ENCODE data around the gene TMEM147. TPM values are rescaled to one million over a fixed set of nuclear protein-coding genes. Genes with fewer than 3 reads are reported as not detected.

Gene TMEM147
- total and polyA plus RNA-seq, 2 experiments from 2014 or later, result 129 to 214 TPM

DNA sequence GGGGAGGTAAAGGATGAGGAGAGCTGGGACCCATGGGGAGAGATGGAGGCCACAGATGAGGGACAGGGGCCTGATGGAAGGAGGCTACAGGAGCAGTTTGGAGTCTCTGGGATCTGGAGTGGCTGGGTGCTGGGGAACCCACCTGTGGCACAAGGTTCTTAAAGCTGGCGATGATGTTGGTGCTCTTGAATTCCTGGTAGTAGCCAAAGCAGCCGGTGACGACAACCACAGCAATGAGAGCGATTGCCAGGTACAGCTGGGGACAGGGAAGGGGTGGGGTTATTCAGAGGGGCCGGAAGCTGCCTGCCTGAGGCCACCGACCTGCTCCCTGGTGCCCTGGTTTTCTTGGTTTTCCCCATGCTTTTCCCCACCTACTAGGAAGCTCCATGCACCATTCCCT, 15.3 kb downstream of the TMEM147 start:
- Histone ChIP-seq H3K79me2 (ENCODE audit: insufficient read depth) (no peaks in the 10 kb centered on the region), H3K36me3 (ENCODE audit: low read depth) (no peaks in the 10 kb centered on the region), H3K9ac (no peak overlapping the region), H3K9me2 (ENCODE audit: insufficient read depth) (no peaks in the 10 kb centered on the region), H3K27ac (no peak overlapping the region), H3K27me3 (replicated peaks; ENCODE audit: insufficient read depth) (0 out of 2 replicates have a peak, but pooled peaks cover 14% of the 10 kb centered on the region), H3K4me2 (ENCODE audit: unreplicated experiment) (no peak overlapping the region), H3K4me3 (no peak overlapping the region), H3K4me1 (ENCODE audit: insufficient read depth) (no peaks in the 10 kb centered on the region), H4K20me1 (ENCODE audit: insufficient read depth) (no peaks in the 10 kb centered on the region), H3K9me3 (ENCODE audit: low read depth) (no peaks in the 10 kb centered on the region), H3F3A (ENCODE audit: insufficient read depth) (no peaks in the 10 kb centered on the region), H2AFZ (no peak overlapping the region)
- WGBS, 2 experiments (ENCODE audit: low coverage in 1 of 2, low lambda C conversion rate in 2 of 2, missing lambda C conversion rate in 2 of 2), result 59 to 65% methylated on average over 6 of the region's 6 CpGs
- in situ Hi-C loops (cut with MboI), result no loop called here
- DNase-seq, result no peak
- no peak for TF ChIP-seq EZH2phosphoT487 (IDR thresholded peaks at IDR 0.05; ENCODE audit: insufficient read depth, low read depth)
- no peak for TF ChIP-seq EZH2 (IDR thresholded peaks at IDR 0.05; ENCODE audit: insufficient read depth, poor library complexity, severe bottlenecking)

DNA sequence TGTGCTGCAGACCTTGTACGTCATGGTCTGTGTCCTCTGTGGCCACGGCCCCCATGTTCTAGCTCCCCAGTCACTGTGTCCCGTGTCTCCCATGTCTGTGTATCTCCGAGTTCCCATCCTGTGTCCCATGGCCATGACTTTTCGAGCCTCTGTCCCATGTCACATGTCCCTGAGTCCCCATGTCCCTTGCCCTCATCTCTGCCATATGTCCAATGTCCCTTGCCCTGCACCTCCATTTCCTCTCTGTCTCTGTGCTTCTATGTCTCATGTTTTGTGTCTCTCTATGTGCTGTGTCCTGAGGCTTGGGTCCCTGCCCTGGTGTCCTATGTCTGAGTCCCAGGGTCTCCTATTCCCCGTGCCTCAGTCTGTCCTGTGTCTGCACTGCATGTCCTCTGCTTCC, 16.0 kb downstream of the TMEM147 start:
- WGBS, 2 experiments (ENCODE audit: low coverage in 1 of 2, low lambda C conversion rate in 2 of 2, missing lambda C conversion rate in 2 of 2), result 33 to 42% methylated on average over 6 of the region's 6 CpGs
- no peaks in the 10 kb centered on the region for H4K20me1 ChIP-seq (ENCODE audit: insufficient read depth)
- H3K9me3 ChIP-seq (ENCODE audit: low read depth), result no peaks in the 10 kb centered on the region
- no peaks in the 10 kb centered on the region for H3K9me2 ChIP-seq (ENCODE audit: insufficient read depth)
- no peak overlapping the region for H3K9ac ChIP-seq
- H3K36me3 ChIP-seq (ENCODE audit: low read depth), result no peaks in the 10 kb centered on the region
- DNase-seq, result no peak
- in situ Hi-C loops (cut with MboI), result no loop called here
- no peak overlapping the region for H3K4me3 ChIP-seq
- H3K79me2 ChIP-seq (ENCODE audit: insufficient read depth), result no peaks in the 10 kb centered on the region
- no peak overlapping the region for H3K27ac ChIP-seq
- no peak for TF ChIP-seq EZH2 (IDR thresholded peaks at IDR 0.05; ENCODE audit: insufficient read depth, poor library complexity, severe bottlenecking)
- TF ChIP-seq EZH2phosphoT487 (IDR thresholded peaks at IDR 0.05; ENCODE audit: insufficient read depth, low read depth), result no peak
- no peaks in the 10 kb centered on the region for H3K4me1 ChIP-seq (ENCODE audit: insufficient read depth)
- 0 out of 2 replicates have a peak, but pooled peaks cover 14% of the 10 kb centered on the region for H3K27me3 ChIP-seq (replicated peaks; ENCODE audit: insufficient read depth)
- H3F3A ChIP-seq (ENCODE audit: insufficient read depth), result no peaks in the 10 kb centered on the region
- H3K4me2 ChIP-seq (ENCODE audit: unreplicated experiment), result no peak overlapping the region
- no peak overlapping the region for H2AFZ ChIP-seq

DNA sequence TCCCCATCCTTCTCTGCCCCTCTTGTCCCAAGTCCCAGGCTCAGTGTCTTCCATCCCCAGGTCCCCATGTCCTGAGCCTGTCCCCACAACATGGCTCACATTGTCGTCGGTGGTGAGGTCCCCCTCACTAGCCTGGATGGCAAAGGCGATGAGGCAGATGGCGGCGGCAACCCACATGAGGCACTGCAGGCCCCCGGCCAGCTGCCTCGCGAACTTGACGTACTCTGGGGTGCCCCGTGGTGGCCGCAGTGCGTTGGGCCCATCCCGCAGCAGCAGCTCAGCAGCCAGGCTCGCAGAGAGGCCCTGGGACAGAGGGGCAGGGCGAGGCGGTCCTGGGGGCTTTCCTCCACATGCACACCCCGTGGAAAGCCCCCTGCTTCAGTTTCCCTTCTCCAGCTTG, 16.9 kb downstream of the TMEM147 start:
- H2AFZ ChIP-seq, result no peak overlapping the region
- H3K9ac ChIP-seq, result no peak overlapping the region
- H3K36me3 ChIP-seq (ENCODE audit: low read depth), result no peaks in the 10 kb centered on the region
- TF ChIP-seq EZH2phosphoT487 (IDR thresholded peaks at IDR 0.05; ENCODE audit: insufficient read depth, low read depth), result no peak
- no peak for TF ChIP-seq EZH2 (IDR thresholded peaks at IDR 0.05; ENCODE audit: insufficient read depth, poor library complexity, severe bottlenecking)
- H3K4me2 ChIP-seq (ENCODE audit: unreplicated experiment), result no peak overlapping the region
- no peak for DNase-seq
- H3K4me3 ChIP-seq, result no peak overlapping the region
- 0 out of 2 replicates have a peak, but pooled peaks cover 14% of the 10 kb centered on the region for H3K27me3 ChIP-seq (replicated peaks; ENCODE audit: insufficient read depth)
- H3K9me2 ChIP-seq (ENCODE audit: insufficient read depth), result no peaks in the 10 kb centered on the region
- no peaks in the 10 kb centered on the region for H3K9me3 ChIP-seq (ENCODE audit: low read depth)
- WGBS, 2 experiments (ENCODE audit: low coverage in 1 of 2, low lambda C conversion rate in 2 of 2, missing lambda C conversion rate in 2 of 2), result 60% methylated on average over 16 to 17 of the region's 17 CpGs
- no peaks in the 10 kb centered on the region for H4K20me1 ChIP-seq (ENCODE audit: insufficient read depth)
- H3F3A ChIP-seq (ENCODE audit: insufficient read depth), result no peaks in the 10 kb centered on the region
- in situ Hi-C loops (cut with MboI), result no loop called here
- no peak overlapping the region for H3K27ac ChIP-seq
- no peaks in the 10 kb centered on the region for H3K4me1 ChIP-seq (ENCODE audit: insufficient read depth)
- H3K79me2 ChIP-seq (ENCODE audit: insufficient read depth), result no peaks in the 10 kb centered on the region

DNA sequence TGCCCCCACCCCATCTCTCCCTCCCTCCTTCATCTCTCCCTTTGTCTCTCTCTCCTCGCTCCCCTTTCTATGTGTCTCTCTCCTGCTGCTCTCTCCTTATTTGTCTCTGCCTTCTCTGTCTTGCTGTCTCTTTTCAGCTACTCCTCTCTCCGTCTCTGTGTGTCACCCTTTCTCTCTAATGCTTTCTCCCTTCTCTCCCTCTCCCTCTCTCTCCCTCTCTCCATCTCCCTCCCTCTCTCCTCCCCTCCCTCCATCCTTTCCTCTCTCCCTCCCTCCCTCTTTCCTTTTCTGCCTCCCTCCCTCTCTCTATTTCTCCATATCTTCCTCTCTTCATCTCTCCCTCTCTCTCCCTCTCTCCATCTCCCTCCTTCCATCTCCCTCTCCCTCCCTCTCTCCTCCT, 17.4 kb downstream of the TMEM147 start:
- no peak for DNase-seq
- H3K4me3 ChIP-seq, result no peak overlapping the region
- in situ Hi-C loops (cut with MboI), result no loop called here
- H3K36me3 ChIP-seq (ENCODE audit: low read depth), result no peaks in the 10 kb centered on the region
- H3K4me1 ChIP-seq (ENCODE audit: insufficient read depth), result no peaks in the 10 kb centered on the region
- H3K9me2 ChIP-seq (ENCODE audit: insufficient read depth), result no peaks in the 10 kb centered on the region
- H3K9me3 ChIP-seq (ENCODE audit: low read depth), result no peaks in the 10 kb centered on the region
- H3K79me2 ChIP-seq (ENCODE audit: insufficient read depth), result no peaks in the 10 kb centered on the region
- H4K20me1 ChIP-seq (ENCODE audit: insufficient read depth), result no peaks in the 10 kb centered on the region
- no peak overlapping the region for H2AFZ ChIP-seq
- no peak overlapping the region for H3K4me2 ChIP-seq (ENCODE audit: unreplicated experiment)
- no peaks in the 10 kb centered on the region for H3F3A ChIP-seq (ENCODE audit: insufficient read depth)
- H3K27me3 ChIP-seq (replicated peaks; ENCODE audit: insufficient read depth), result 0 out of 2 replicates have a peak, but pooled peaks cover 14% of the 10 kb centered on the region
- 20% methylated on average over 2 of the region's 2 CpGs; no CpG with 5 or more reads in 1 of the 2 experiments for whole genome bisulfite sequencing, 2 experiments (ENCODE audit: low coverage in 1 of 2, low lambda C conversion rate in 2 of 2, missing lambda C conversion rate in 2 of 2)
- H3K27ac ChIP-seq, result no peak overlapping the region
- no peak overlapping the region for H3K9ac ChIP-seq
- TF ChIP-seq EZH2phosphoT487 (IDR thresholded peaks at IDR 0.05; ENCODE audit: insufficient read depth, low read depth) (no peak), EZH2 (IDR thresholded peaks at IDR 0.05; ENCODE audit: insufficient read depth, poor library complexity, severe bottlenecking) (no peak)
